GM12873 (cell line): ENCODE measurements around the gene CDK19.

ENCODE experiments used
- TF ChIP-seq, protein P1 (sequence below): IDR thresholded peaks from 2 replicates; pipeline ENCODE4 v1.5.1; 2012; ENCODE audit warnings: low read depth, mild to moderate bottlenecking, moderate library complexity, low read length, control low read depth; ENCODE audit not compliant: insufficient read depth; ENCODE audit errors: missing control alignments

The CDK19 gene

DNA sequence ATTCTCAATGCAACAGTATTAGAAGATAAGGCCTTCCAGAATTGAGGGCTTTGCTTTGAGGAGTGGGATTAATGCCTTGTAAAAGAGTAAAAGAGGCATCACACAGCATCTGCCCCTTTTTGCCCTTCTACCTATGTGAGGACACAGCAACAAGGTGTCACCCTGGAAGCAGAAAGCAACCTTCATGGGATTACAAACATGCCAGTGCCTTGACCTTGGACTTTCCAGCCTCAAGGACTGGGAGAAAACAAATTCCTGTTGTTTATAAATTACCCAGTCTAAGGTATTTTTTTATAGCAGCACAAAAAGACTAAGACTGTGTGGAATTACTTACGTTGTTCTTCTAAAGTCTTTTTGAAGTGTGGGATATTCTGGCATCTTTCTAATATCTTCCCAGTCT lies 188.8 kb downstream of the CDK19 start:
- TF ChIP-seq, protein P1, sequence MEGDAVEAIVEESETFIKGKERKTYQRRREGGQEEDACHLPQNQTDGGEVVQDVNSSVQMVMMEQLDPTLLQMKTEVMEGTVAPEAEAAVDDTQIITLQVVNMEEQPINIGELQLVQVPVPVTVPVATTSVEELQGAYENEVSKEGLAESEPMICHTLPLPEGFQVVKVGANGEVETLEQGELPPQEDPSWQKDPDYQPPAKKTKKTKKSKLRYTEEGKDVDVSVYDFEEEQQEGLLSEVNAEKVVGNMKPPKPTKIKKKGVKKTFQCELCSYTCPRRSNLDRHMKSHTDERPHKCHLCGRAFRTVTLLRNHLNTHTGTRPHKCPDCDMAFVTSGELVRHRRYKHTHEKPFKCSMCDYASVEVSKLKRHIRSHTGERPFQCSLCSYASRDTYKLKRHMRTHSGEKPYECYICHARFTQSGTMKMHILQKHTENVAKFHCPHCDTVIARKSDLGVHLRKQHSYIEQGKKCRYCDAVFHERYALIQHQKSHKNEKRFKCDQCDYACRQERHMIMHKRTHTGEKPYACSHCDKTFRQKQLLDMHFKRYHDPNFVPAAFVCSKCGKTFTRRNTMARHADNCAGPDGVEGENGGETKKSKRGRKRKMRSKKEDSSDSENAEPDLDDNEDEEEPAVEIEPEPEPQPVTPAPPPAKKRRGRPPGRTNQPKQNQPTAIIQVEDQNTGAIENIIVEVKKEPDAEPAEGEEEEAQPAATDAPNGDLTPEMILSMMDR: no peak

DNA sequence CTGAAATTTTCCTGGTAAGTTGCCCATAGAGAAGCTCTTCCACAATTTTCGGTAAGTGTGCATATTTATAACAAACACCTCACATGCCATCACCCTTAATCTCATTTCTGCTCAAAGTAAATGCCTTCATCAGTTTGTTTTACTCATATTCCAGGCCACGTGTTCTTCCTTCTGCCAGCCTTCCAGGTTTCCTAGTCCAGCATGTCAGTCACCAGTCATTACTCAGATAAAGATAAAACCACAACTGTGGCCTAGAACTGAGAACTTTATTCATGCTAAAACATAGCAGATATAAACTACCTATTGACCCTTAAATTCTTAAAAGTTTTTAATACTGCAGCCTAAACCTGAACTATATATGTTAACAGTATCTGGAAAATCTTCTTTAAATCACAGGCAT lies 189.4 kb downstream of the CDK19 start:
- TF ChIP-seq, protein P1: no peak

DNA sequence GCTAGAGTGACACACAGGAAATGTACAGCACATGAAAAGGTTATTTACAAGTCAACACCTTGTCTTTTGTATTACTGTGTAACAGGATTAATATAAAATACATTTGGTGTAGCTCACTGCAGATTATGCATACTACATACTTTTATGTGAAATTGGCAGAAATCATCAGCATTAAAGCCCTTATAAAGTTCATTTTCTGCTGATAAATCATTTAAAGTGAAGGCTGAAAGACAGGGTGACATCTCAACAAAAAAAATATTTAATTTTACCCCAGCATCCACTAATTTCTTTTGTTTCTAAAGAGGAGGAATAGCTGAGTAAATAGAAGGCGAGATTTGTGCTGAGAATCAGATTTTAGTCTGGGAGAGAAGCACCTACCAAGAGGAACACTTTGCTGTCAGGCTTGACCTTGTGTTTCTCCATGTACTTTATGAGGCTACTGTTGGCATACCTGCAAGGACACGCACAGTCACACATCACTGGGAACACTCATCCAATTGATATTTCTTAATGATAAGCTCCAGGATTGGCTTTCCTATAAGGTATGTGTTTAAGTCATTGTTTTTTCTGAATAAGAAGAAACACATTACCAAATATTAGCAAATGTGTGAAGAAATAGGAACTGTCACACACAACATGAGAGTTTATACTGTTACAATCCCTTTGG lies 192.2 kb downstream of the CDK19 start:
- TF ChIP-seq, protein P1: no peak

DNA sequence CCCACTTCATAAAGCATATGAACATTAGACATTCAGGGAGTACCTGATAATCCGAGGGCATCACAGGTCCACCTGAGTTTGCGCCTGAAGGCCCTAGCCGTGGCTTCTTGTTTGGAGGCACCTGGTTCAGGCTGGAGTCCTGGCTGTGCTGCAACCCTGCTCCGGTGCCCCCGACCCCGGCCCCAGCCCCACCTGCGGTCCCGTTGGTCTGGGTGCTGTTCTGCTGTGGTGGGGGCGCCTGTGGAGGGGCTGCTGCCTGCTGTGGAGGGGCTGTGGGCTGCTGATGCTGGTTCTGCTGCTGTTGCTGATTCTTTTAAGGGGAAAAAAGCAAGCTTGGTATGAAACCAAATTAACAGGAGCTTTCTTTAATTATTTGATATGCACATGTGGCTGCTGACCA lies 194.2 kb downstream of the CDK19 start:
- TF ChIP-seq, protein P1: no peak

DNA sequence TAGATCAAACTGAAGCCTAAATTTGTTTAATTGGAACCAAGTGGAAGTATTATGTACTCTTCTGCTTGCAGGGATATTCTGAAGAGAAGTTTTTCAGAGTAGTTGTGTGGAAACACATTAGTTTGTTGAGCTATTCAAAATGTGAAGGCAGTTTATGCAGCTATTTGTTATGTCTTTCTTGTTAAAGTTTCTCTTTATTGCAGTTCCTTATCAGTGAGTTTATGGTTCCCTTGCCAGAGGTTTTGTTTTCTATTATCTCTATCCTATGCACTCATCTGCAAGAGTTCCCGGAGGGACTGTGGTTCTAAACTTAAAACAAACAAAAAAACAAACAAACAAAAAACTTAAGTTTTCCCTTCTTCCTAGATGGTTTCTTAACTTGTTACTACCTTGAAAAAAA lies 195.2 kb downstream of the CDK19 start:
- TF ChIP-seq, protein P1: no peak

DNA sequence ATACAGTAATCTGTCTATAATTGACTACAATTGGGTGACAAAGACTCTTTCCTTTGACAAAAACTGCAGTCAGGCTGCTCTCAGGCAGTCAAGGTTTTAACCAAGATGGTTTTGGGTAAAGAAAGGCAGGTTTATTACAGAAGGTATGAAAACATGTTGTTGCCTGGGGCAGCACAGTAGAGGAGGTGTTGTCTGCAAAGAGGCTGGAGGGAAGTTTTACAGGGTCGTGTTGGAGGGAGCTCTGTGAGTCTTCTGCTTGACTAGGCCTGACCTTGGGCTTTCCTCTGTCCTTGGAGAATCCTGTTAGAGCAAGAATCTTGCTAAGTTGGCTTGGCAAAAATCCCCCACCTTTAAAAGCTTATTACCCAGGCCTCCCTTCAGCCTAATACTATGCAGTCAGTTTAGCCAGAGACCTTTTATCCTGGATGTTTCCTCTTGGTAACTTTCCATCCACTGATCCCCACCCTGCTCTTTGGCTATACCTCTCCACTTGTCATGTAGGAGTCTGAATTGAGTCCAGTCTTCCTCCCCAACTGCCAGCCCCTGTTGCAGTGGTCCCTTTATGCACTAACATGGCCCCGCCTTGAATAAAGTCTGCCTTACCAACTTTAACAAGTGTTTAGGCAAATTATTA lies 195.9 kb downstream of the CDK19 start:
- TF ChIP-seq, protein P1: no peak

DNA sequence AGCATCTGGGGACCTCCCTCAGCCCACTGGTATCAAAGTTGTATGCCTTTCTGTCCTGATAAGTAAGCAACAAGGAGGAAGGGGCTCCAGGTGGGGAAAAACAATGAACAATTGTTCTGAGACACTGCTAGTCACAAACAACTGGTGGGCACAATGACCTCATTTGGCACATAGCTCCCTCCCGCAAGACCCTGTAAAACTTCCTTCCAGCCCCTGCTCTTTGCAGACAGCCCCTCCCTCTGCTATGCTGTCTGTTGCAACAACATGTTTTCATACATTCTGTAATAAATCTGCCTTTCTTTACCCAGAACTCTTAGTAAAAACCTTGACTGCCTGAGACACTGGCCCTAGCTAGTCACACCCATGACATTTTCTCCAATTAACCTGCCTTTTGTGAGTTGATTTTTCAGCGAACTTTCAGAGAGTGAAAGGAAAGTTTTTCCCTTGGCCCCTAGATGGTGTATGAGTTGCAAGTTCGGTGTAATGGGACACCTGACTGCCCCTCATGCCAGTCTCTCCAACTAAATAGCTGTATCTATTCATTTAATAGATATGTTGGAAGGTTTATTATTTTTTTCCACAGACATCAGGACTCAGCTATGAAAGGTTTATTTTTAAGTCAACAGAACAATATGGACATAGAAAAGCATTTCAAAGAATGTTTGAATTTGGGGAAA lies 196.5 kb downstream of the CDK19 start:
- TF ChIP-seq, protein P1: peak; percentile 40
